Ramos (cell line): Measurements from ENCODE around the gene TRIO.

Experiments used
- in situ Hi-C: fragments of 300-500 bp; cut with MboI; formaldehyde crosslinking; loops from one replicate; pipeline ENCODE4 v1.14.3; 2022; ENCODE audit warnings: low sequenced_read_pairs; ENCODE audit not compliant: unreplicated experiment

Gene TRIO

DNA sequence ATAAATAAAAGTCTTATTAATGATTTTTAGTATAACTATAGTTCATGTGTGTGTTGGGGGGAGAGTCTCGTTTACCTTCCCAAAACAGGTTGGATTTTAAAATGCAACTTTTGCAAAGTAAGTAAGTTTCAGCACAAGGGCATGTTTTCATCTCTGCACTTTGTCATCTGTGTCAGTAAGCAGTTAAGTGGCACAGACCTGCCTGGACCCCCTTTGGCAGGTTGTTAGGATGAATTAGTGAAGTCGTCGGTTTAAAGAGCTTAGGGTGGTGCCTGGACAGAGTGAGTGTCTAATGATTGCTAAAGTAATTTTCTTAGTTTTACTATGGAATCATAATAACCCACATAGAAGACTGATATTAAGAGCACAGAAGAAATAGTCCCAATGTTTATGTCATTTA lies 74.9 kb downstream of the TRIO start:
- in situ Hi-C loops, result no loop called here

DNA sequence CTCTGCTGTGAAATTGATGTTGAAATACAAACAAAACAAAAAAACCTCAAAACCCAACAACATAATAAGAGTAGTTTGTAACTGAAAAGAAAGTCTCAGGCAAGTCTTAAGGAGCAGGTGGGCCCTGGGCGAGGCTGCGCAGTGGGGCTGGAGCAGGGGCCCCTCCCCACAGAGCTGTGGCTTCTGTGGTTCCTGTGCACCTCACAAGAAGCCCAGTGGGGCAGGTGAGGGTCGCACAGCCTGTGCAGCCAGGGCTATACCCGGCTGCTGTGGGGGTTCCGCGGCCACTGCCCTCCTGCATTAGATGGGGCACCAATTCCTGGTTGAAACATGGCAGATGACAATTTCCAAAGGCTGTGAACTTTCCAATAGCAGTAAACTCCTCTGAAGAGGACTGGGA lies 75.3 kb downstream of the TRIO start:
- in situ Hi-C loops, result no loop called here

DNA sequence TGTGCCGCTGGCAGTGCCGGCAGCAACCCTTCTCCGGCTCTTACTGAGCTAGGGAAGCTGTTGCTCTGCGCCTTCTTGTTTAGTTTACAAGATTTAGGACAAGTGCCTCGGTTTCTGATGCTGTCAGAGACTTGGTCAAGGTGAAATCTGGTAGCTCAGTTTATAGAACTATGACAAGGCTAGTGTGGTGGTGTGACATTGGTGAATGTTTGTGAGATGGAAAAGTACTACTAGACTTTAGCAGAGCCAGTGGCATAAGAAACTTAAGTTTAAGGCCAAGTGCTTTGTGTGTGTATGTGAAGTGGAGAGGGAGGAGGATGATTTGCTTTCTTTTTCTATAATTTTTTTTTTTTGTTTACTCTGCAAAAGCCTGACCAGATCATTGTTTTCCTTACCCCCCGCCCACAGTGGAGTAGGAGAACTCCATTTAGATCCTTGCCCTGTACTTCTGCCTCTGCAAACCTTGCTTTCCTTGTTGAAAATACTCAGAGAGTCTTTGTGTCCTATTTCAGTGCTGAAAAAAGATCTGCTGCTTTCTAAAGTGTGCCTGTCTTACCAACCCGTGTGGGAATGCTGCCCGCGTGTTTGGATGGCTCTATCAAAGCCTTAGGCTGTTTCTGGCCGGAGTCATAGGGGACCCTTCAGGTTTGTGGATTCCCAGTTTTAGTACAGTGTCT lies 75.9 kb downstream of the TRIO start:
- in situ Hi-C loops, result no loop called here

DNA sequence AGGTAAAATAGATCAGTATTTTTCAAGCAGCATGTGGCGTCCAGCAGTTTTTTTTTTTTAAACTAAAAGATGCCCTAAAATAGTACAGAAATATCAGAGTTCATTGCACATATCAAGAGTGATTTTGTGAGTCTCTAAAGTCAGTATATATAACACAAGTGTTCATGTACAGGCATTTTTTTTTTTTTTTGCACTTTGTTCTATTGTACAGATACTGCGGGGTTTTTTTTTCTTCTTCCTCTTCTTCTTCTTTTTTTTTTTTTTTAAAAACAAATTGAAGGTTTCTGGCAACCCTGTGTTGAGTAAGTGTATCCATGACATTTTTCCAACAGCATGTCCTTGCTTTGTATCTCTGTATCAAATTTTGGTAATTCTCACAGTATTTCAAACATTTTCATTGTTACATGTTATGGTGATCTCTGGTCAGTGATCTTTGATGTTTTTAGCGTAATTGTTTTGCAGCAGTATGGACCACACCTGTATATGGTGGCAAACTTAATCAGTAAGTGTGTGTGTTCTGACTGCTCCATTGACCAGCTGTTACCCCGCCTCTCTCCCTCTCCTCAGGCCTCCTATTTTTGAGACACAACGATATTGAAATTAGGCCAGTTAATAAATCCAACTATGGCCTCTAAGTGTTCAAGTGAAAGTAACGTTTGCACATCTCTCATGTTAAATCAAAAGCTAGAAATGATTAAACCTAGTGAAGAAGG lies 76.8 kb downstream of the TRIO start:
- in situ Hi-C loops, result no loop called here

DNA sequence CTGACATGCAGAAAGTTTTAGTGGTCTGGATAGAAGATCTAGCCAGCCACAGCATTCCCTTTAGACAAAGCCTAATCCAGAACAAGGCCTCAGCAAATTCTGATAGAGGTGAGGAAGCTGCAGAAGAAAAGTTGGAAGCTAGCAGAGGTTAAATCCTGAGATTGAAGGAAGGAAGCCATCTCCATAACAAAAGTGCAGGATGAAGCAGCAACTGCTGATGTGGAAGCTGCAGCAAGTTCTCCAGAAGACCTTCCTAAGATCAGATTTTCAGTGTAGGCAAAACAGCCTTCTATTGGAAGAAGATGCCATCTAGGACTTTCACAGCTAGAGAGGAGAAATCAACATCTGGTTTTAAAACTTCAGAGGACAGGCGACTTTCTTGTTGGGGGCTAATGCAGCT lies 77.5 kb downstream of the TRIO start:
- in situ Hi-C loops, result no loop called here

DNA sequence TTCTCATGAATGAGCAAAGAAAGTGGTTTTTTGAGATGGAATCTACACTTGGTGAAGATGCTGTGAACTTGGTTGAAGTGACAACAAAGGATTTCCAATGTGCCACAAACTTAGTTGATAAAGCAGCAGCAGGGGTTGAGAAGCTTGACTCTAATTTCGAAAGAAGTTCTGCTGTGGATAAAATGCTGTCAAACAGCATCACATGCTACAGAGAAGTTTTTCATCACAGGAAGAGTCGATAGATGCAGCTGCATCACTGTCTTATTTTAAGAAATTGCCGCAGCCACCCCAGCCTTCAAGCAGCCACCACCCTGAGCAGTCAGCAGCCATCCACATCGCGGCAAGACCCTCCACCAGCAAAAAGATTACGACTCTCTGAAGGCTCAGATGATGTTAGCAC lies 78.6 kb downstream of the TRIO start:
- in situ Hi-C loops, result no loop called here

DNA sequence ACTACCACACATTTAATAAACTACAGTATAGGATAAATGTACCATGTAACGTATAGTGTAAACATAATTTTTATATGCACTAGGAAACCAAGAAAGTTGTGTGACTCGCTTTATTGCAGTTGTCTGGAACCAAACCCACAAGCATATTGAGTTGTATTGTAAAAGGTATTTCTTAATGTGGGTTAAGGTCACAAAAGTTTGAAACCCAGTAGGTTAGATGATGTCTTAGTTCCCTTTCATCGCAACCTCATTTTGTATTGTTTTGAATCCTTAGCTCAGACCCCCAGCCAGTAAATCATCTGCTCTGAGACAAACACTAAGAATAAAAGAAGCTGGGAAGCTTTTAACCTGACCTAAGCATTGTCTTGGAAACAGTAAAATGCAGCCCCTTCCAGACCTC lies 79.1 kb downstream of the TRIO start:
- in situ Hi-C loops, result no loop called here

DNA sequence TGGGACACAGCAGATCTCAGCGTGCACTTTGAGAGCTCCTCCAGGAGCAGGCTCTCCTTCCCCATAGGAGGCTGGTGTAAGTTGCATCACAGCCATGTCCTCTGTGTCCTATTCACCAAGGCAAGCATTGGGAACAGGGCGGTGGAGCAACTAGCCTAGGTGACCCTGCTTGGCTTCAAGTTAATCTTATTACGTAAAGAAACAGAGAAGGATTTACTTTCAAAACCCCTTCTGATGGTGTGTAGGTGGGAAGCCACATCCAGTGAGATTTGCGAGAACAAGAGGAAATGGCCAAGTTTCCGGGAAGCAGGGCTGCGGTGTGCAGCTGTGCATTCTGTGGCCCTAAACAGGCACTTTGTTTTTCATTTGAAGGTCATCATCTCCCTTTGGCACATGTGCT lies 80.2 kb downstream of the TRIO start:
- in situ Hi-C loops, result no loop called here

DNA sequence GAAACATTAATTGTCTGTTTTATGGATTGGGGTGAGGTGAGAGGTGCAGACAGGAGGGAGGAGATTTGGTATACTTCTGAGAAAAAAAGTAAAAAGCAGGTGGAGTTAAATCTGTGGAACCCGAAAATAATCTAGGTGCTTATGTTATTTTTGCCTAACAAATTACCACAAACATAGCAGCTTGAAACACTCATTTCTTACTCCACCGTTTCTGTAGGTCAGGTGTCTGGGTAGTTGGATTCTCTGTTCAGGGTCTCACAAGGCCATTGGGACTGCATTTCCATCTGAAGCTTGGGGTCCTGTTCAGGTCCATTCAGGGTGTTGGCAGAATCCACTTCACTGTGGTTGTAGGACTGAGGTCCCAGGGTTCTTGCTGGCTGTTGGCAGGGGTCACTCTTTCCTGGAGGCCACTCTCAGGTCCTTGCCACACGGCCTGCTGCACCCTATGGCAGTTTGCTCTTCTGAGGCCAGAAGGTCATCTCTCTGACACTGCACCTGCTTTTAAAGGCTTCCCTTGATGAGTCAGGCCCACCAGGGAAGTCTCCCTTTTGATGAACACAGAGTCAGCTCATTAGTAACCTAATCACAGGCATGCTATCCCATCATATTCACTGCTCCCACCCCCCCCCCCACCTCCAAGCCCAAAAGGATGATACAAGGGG lies 82.2 kb downstream of the TRIO start:
- in situ Hi-C loops, result no loop called here

DNA sequence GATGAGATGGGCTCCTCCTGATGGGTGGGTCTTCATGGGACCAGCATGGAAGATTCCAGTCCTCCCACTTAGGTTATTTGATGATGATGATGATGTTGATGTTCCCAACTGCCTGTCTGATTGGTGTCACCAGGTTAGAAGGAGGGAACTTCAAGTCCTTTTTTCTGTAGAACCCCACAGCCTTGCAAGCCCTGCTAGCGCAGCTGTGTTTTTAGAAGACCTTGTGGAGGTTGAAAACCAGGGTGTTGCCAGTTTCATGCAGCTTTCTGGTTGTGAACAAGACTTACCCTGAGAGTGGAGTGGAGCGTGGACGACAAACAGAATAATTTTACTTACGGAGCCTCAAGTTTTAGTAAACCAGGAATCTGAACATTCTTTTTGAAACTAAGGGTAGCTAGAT lies 83.0 kb downstream of the TRIO start:
- in situ Hi-C loops, result no loop called here

DNA sequence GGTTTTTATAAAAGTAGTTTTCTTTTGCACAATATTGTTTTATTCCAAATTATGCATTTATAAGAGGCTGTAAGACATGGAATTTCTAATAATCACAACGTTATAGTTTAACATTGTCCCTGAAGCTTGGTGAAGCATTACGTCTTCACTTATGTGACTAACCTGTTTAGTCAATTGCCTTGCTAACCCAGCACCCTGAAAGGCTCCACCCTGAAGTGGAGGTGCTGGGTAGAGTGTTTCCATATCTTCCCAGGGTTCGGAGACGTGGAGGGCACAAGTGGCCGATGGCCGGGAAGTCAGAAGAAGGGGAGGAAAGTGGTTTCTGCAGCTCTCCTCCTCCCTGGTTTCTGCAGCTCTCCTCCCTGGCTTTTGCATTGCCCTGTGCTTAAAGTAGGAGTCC lies 83.4 kb downstream of the TRIO start:
- in situ Hi-C loops, result no loop called here

DNA sequence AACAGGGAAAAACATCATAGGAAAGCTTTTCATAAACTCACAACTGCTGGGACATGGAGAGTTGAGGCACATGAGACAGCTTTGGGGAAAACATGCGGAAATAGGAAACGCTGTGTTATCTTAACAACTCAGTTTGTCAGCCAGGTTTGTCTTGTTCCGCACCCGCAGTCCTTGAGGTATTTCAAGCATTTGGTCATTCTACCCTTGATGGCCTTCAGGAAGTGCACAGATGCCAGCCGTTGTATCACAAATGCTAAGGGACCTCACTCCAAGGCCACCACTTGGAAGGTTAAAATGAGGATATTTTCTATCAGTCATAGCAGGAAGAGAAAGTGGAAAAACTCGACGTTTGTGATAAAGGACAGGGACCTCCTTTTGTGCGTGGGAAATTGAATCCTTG lies 83.8 kb downstream of the TRIO start:
- in situ Hi-C loops, result no loop called here

DNA sequence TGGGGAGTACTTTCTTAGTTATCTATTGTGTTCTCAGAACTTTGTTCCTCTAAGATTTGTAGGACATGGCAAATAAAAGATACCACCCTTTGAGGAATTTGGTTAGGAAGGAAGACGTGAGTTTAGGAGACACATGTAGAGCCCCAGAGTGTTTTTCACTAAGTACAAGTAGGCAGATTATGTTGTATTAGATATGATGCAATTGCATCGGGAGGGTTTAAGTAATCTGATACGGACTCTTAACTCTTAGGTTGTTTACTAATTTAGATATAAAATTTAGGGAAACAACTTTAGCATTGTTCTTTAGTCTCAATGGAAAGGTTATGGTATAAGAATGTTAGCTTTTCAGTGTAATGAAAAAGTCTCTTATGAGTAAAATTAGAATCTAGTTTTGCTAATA lies 84.4 kb downstream of the TRIO start:
- in situ Hi-C loops, result no loop called here

DNA sequence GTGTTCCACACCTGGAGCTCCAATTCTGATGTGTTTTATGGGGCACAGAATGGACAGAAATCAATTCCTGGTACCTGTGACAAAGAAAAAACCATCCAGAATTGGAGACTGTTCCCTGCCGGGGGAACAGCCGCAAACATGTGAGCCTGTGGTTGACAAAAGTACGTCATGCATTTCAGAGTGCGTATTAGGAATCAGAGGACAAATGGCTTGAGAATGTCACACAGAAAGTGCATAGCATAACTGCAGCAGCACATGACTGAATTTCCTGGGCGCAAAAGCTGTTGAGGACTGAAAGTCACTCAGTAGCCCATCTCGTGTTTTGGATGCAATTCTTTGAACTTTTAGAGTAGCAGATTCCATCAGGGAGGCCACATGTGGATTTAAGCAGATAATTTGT lies 85.1 kb downstream of the TRIO start:
- in situ Hi-C loops, result no loop called here

DNA sequence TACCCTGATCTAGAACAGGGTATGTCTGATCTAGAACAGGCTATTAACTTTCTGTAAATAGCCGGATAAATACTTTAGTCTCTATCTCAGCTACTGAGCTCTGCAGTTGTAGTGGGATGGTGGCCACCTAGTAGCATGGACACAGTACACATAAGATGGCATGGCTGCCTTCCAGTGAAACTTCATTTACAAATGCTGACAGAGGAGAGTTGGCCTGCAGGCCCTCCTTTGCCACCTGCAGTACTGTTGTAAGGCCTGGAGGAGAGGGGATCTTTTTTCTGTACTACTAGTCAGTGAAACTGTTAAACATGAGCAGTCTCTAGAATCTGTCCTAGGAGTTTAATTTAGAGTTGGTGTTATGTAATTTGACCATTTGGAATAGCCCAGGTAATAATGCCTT lies 86.0 kb downstream of the TRIO start:
- in situ Hi-C loops, result no loop called here

DNA sequence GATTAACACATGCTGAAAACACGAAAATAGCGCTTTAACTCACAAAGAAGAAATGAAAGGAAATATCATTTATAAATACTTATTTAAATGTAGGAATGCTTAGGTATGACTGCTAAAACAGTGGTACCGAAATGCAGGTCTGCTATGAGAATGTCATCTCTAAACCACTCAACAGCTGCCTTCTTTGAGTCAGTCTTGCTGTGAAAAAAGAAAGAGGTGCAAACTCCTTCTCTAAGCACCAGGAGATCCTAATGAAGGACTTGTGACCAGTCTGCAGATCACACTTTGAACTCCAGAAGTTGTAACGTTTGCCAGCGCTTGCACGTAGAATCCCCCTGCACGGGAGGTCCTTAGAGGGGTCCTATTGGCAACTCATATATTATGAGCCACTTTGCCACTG lies 86.6 kb downstream of the TRIO start:
- in situ Hi-C loops, result no loop called here

DNA sequence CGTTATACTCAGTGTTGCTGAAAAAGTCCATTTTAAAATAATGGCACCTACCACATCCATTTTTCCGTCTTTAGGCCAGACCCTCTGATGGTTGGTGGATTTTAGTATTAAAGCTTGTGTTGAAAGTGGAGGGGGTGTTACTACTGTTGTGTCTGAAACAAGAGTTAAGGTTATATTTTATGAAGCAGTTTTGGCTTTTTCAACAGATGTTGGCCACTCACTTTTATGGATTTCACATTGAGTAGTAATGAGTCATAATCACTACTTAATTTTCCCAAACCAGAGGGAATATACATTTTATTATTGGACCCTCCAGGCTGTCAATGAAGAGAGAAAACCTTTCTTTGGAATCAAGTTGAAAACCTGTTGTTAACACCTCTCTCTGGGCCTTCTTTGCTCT lies 88.0 kb downstream of the TRIO start:
- in situ Hi-C loops, result no loop called here

DNA sequence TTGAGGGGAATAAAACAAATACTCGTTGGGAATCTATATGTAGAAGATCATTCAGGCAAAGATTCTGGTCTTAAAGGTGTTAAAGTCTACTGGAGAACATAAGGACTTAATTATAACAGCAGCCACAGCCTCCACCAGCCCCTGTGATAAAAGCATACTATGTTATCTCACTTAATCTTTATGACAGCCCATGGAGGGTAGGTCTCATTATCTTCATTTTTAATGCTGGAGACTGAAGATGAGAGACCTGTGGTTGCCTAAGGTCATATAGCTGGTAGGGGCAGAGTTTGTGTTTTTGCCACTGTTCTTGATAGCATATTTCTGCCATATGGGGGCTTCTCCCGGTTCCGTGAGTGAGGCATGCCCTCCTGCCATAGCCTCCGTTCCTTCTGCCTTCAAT lies 88.7 kb downstream of the TRIO start:
- in situ Hi-C loops, result no loop called here

DNA sequence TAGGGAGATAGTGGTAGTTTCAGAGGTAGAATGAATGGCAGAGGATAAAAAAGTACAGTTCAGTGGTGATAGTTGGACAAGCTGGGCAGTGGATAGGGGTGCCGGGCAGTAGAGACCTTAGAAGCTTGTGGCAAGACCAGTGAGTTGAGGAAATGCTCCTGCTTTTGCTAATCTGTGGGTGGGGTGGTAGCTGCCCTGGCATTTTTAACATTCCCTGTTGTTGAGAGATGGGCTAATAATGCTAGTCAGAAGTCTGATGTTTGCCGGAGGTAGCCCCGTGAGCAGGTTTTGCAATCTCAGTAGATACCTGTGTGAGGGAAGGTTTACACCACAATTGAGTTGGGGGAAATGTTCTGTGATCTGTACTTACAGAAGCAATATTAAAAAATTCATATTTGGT lies 91.1 kb downstream of the TRIO start:
- in situ Hi-C loops, result no loop called here

DNA sequence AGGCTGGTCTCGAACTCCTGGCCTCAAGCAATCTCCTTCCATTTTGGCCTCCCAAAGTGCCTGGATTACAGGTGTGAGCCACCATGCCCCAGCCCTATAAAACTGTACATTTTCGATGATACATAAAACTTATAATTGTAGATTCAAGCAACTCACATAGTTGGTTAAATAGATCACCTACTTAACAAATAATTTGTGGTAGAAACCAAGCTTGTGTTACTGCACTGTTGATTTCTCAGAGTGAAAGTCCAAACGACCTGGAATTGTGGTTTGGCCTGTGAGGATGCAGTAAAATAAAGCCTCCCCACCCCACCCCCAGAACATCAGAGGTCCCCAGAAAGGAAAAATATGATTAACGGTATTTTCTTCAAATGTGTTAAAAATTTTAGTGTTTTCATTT lies 92.7 kb downstream of the TRIO start:
- in situ Hi-C loops, result no loop called here

DNA sequence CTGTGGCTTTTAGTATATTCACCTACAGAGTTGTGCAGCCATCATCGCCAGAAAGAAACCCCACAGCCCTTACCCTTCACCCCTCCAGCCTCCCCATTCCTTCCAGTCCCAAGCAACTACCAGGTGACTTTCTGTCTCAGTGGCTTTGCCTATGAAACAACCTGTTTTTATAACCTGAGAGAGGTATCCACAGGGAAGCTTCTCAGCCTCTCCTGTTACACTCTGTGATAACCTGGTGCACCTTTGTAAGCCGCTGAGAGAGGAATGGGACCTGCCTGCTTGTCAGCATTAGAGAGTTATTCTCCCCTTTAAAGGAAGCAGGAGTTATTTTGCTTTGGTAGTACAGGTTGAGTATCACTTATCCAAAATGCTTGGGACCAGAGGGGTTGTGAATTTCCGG lies 93.6 kb downstream of the TRIO start:
- in situ Hi-C loops, result no loop called here
